Trophoblast cell (in vitro differentiated cells and primary cell): Measurements from ENCODE around the gene UBE2I.

ENCODE experiments used
- DNase-seq, 2 donors: peaks; one replicate each; pipeline ENCODE4 v3.0.0-alpha.2; 2016
- H2AFZ ChIP-seq: 2 replicates; pipeline ENCODE4 v1.6.1; 2013; ENCODE audit warnings: low read length, moderate library complexity, mild to moderate bottlenecking; ENCODE audit not compliant: insufficient read depth, poor library complexity
- H2AK5ac ChIP-seq: 2 replicates; pipeline ENCODE4 v1.6.1; 2013; ENCODE audit warnings: mild to moderate bottlenecking, low read length
- H2BK120ac ChIP-seq: 2 replicates; pipeline ENCODE4 v1.6.1; 2013; ENCODE audit warnings: low read length, mild to moderate bottlenecking, moderate library complexity; ENCODE audit not compliant: insufficient read depth, poor library complexity
- H2BK12ac ChIP-seq: 2 replicates; pipeline ENCODE4 v1.6.1; 2013; ENCODE audit warnings: mild to moderate bottlenecking, low read length, moderate library complexity
- H2BK5ac ChIP-seq: 2 replicates; pipeline ENCODE4 v1.6.1; 2013; ENCODE audit warnings: low read length, low read depth, moderate library complexity, mild to moderate bottlenecking; ENCODE audit not compliant: poor library complexity
- H3K14ac ChIP-seq: 2 replicates; pipeline ENCODE4 v1.6.1; 2013; ENCODE audit warnings: mild to moderate bottlenecking, low read length
- H3K18ac ChIP-seq: 2 replicates; pipeline ENCODE4 v1.6.1; 2013; ENCODE audit warnings: mild to moderate bottlenecking, low read length
- H3K23ac ChIP-seq: 2 replicates; pipeline ENCODE4 v1.6.1; 2013; ENCODE audit warnings: low read length
- H3K27ac ChIP-seq: 2 replicates; pipeline ENCODE4 v1.5.1; 2013; ENCODE audit warnings: low read depth, mild to moderate bottlenecking, inconsistent platforms, low read length, moderate library complexity
- H3K27me3 ChIP-seq: 2 replicates; pipeline ENCODE4 v1.6.1; 2013; ENCODE audit warnings: inconsistent platforms, mild to moderate bottlenecking, low read length, moderate library complexity; ENCODE audit not compliant: insufficient read depth
- H3K36me3 ChIP-seq, 2 experiments: 1 replicate in 1 of 2; 2 replicates in 1 of 2; pipeline ENCODE4 v1.6.1; 2013; ENCODE audit warnings: low read length in 2 of 2, mild to moderate bottlenecking in 2 of 2, moderate library complexity in 1 of 2; ENCODE audit not compliant: insufficient read depth in 2 of 2, control insufficient read depth in 1 of 2
- H3K4ac ChIP-seq: 2 replicates; pipeline ENCODE4 v1.6.1; 2013; ENCODE audit warnings: low read depth, mild to moderate bottlenecking, low read length, moderate library complexity
- H3K4me1 ChIP-seq, 2 experiments: 1 replicate in 1 of 2; 2 replicates in 1 of 2; pipeline ENCODE4 v1.6.1; 2013; ENCODE audit warnings: low read length in 2 of 2, mild to moderate bottlenecking in 2 of 2, moderate library complexity in 1 of 2; ENCODE audit not compliant: insufficient read depth in 2 of 2, control insufficient read depth in 1 of 2
- H3K4me2 ChIP-seq: 2 replicates; pipeline ENCODE4 v1.6.1; 2013; ENCODE audit warnings: inconsistent platforms, mild to moderate bottlenecking, low read length, moderate library complexity
- H3K4me3 ChIP-seq: 2 replicates; pipeline ENCODE4 v1.5.1; 2013; ENCODE audit warnings: mild to moderate bottlenecking, low read depth, low read length, inconsistent platforms
- H3K79me1 ChIP-seq: one replicate; pipeline ENCODE4 v1.6.1; 2013; ENCODE audit warnings: low read length
- H3K79me2 ChIP-seq: 2 replicates; pipeline ENCODE4 v1.6.1; 2013; ENCODE audit warnings: low read length, mild to moderate bottlenecking; ENCODE audit not compliant: control insufficient read depth, insufficient read depth, poor library complexity
- H3K9ac ChIP-seq: 2 replicates; pipeline ENCODE4 v1.6.1; 2013; ENCODE audit warnings: mild to moderate bottlenecking, low read length
- H3K9me3 ChIP-seq: 2 replicates; pipeline ENCODE4 v1.6.1; 2013; ENCODE audit warnings: low read depth, mild to moderate bottlenecking, control low read depth, inconsistent platforms, low read length; ENCODE audit not compliant: insufficient read depth
- H4K12ac ChIP-seq: 2 replicates; pipeline ENCODE4 v1.6.1; 2013; ENCODE audit warnings: low read depth, mild to moderate bottlenecking, low read length, moderate library complexity
- H4K8ac ChIP-seq: 2 replicates; pipeline ENCODE4 v1.6.1; 2013; ENCODE audit warnings: low read depth, mild to moderate bottlenecking, low read length, moderate library complexity
- H4K91ac ChIP-seq: one replicate; pipeline ENCODE4 v1.6.1; 2013; ENCODE audit warnings: low read depth, mild to moderate bottlenecking, low read length, moderate library complexity
- WGBS: extraction: QIAGEN DNeasy Blood & Tissue Kit; methylation state at CpG from one replicate; pipeline ENCODE4 v1.1.7; 2013; ENCODE audit warnings: missing lambda C conversion rate; ENCODE audit not compliant: insufficient read length, insufficient coverage; ENCODE audit errors: extremely low coverage; 5-methylcytosine and 5-hydroxymethylcytosine counted together

Gene UBE2I

GRCh38 chr16:1311212-1311737 lies 1.8 kb downstream of the UBE2I start:
- no peaks in the 10 kb centered on the region for H3K27me3 ChIP-seq
- no peak overlapping the region for H2BK120ac ChIP-seq
- H3K23ac ChIP-seq, result no peak overlapping the region
- no peak overlapping the region for H3K14ac ChIP-seq
- H3K4me1 ChIP-seq, result peaks cover 11 to 13% of the 10 kb centered on the region in 2 experiments
- H2AFZ ChIP-seq, result no peak overlapping the region
- H4K8ac ChIP-seq, result no peak overlapping the region
- no peak overlapping the region for H3K27ac ChIP-seq
- peak overlapping the region; percentile 56 for H3K9ac ChIP-seq
- H3K9me3 ChIP-seq, result no peaks in the 10 kb centered on the region
- H3K79me2 ChIP-seq, result peaks cover 46% of the 10 kb centered on the region
- peaks cover 40 to 45% of the 10 kb centered on the region in 2 experiments for H3K36me3 ChIP-seq
- peak overlapping the region; percentile 96 for H3K4ac ChIP-seq
- H2AK5ac ChIP-seq, result no peak overlapping the region
- peak overlapping the region; percentile 85 for H3K4me2 ChIP-seq
- H2BK5ac ChIP-seq, result no peak overlapping the region
- peaks cover 6% of the 10 kb centered on the region for H3K79me1 ChIP-seq
- no CpG with 5 or more reads among the region's 13 CpGs for WGBS
- no peak for DNase-seq
- no peak overlapping the region for H4K91ac ChIP-seq
- H3K4me3 ChIP-seq, result peak overlapping the region; percentile 10
- no peak overlapping the region for H2BK12ac ChIP-seq
- no peak overlapping the region for H4K12ac ChIP-seq
- H3K18ac ChIP-seq, result no peak overlapping the region

- H3K79me1 ChIP-seq, result peaks cover 6% of the 10 kb centered on the region
- H2BK120ac ChIP-seq, result no peak overlapping the region
- H3K27ac ChIP-seq, result no peak overlapping the region
- no CpG with 5 or more reads among the region's 35 CpGs for WGBS
- H3K23ac ChIP-seq, result no peak overlapping the region
- no peak overlapping the region for H2BK5ac ChIP-seq
- no peak overlapping the region for H4K8ac ChIP-seq
- no peak overlapping the region for H4K91ac ChIP-seq
- peak overlapping the region; percentile 96 for H3K4ac ChIP-seq
- H3K4me1 ChIP-seq, result peaks cover 11 to 13% of the 10 kb centered on the region in 2 experiments
- H3K79me2 ChIP-seq, result peaks cover 46% of the 10 kb centered on the region
- no peak for DNase-seq
- peak overlapping the region; percentile 85 for H3K4me2 ChIP-seq
- H2AK5ac ChIP-seq, result no peak overlapping the region
- H2BK12ac ChIP-seq, result no peak overlapping the region
- H3K36me3 ChIP-seq, result peaks cover 46 to 50% of the 10 kb centered on the region in 2 experiments
- H4K12ac ChIP-seq, result no peak overlapping the region
- H3K14ac ChIP-seq, result no peak overlapping the region
- H3K18ac ChIP-seq, result no peak overlapping the region
- peak overlapping the region; percentile 55 for H3K9ac ChIP-seq
- no peak overlapping the region for H2AFZ ChIP-seq
- H3K9me3 ChIP-seq, result no peaks in the 10 kb centered on the region
- no peaks in the 10 kb centered on the region for H3K27me3 ChIP-seq
- H3K4me3 ChIP-seq, result no peak overlapping the region
Measured at GRCh38 chr16:1311738-1312466, 2.5 kb downstream of the UBE2I start.

- peak overlapping the region; percentile 17 for H3K9ac ChIP-seq
- H3K27me3 ChIP-seq, result no peaks in the 10 kb centered on the region
- WGBS, result no CpG with 5 or more reads among the region's 16 CpGs
- no peak overlapping the region for H2BK120ac ChIP-seq
- H3K18ac ChIP-seq, result no peak overlapping the region
- no peak overlapping the region for H3K14ac ChIP-seq
- H2AFZ ChIP-seq, result no peak overlapping the region
- H4K12ac ChIP-seq, result no peak overlapping the region
- peaks cover 46% of the 10 kb centered on the region for H3K79me2 ChIP-seq
- no peak overlapping the region for H2AK5ac ChIP-seq
- peaks cover 49 to 54% of the 10 kb centered on the region in 2 experiments for H3K36me3 ChIP-seq
- H3K23ac ChIP-seq, result no peak overlapping the region
- peak overlapping the region; percentile 96 for H3K4ac ChIP-seq
- H4K91ac ChIP-seq, result no peak overlapping the region
- no peak overlapping the region for H3K4me2 ChIP-seq
- H3K79me1 ChIP-seq, result peaks cover 6% of the 10 kb centered on the region
- no peak overlapping the region for H2BK12ac ChIP-seq
- no peaks in the 10 kb centered on the region for H3K9me3 ChIP-seq
- peaks cover 11 to 13% of the 10 kb centered on the region in 2 experiments for H3K4me1 ChIP-seq
- H4K8ac ChIP-seq, result no peak overlapping the region
- H2BK5ac ChIP-seq, result no peak overlapping the region
- no peak overlapping the region for H3K27ac ChIP-seq
- no peak overlapping the region for H3K4me3 ChIP-seq
- DNase-seq, result no peak
Measured at GRCh38 chr16:1312467-1312816, 3.0 kb downstream of the UBE2I start.

- Histone ChIP-seq H3K23ac (no peak overlapping the region), H3K18ac (no peak overlapping the region), H3K36me3 (peaks cover 53 to 59% of the 10 kb centered on the region in 2 experiments), H3K4me3 (no peak overlapping the region), H4K12ac (no peak overlapping the region), H2AFZ (no peak overlapping the region), H2BK12ac (no peak overlapping the region), H3K14ac (no peak overlapping the region), H4K91ac (no peak overlapping the region), H3K79me1 (peaks cover 6% of the 10 kb centered on the region), H4K8ac (no peak overlapping the region), H3K27ac (no peak overlapping the region), H3K27me3 (no peaks in the 10 kb centered on the region), H2AK5ac (no peak overlapping the region), H3K4ac (peak overlapping the region; percentile 96), H2BK5ac (no peak overlapping the region), H3K4me2 (no peak overlapping the region), H2BK120ac (no peak overlapping the region), H3K4me1 (peaks cover 11 to 13% of the 10 kb centered on the region in 2 experiments), H3K9me3 (no peaks in the 10 kb centered on the region), H3K79me2 (peaks cover 46% of the 10 kb centered on the region), H3K9ac (no peak overlapping the region)
- WGBS, result no CpG with 5 or more reads among the region's 15 CpGs
- DNase-seq, result no peak
Measured at GRCh38 chr16:1312903-1313302, 3.5 kb downstream of the UBE2I start.
